Transverse colon (tissue), 4 donors: ENCODE data around the gene PIGW.

Experiments
- CTCF ChIP-seq, 5 experiments: fragments of 200-600 bp in 3 of 5; fragments of 450-650 bp in 2 of 5; sonication (generic) in 3 of 5; IDR thresholded peaks; 1 replicate in 2 of 5; 2 replicates in 3 of 5; pipeline ENCODE4 v1.5.1; 2016 to 2017; ENCODE audit warnings: antibody characterized with exemption in 5 of 5, inconsistent platforms in 3 of 5, mild to moderate bottlenecking in 2 of 5, moderate library complexity in 1 of 5
- EP300 ChIP-seq: sonication (generic); formaldehyde crosslinking; IDR thresholded peaks from one replicate; pipeline ENCODE4 v1.6.1; 2017; ENCODE audit warnings: antibody characterized with exemption, low read depth
- POLR2A ChIP-seq: fragments of 450-650 bp; IDR thresholded peaks from one replicate; pipeline ENCODE4 v1.6.1; 2016; ENCODE audit warnings: antibody characterized with exemption, mild to moderate bottlenecking, moderate library complexity
- POLR2AphosphoS5 ChIP-seq, 3 donors: sonication (generic); formaldehyde crosslinking; IDR thresholded peaks; one replicate each; pipeline ENCODE4 v1.6.1; 2016; ENCODE audit warnings: antibody characterized with exemption in 3 of 3

GRCh38 chr17:36511216-36511615 lies 23.6 kb upstream of the PIGW start:
- TF ChIP-seq CTCF (IDR thresholded peaks at IDR 0.05), result no peak
- TF ChIP-seq POLR2AphosphoS5 (IDR thresholded peaks at IDR 0.05), result no peak
- TF ChIP-seq EP300, result no peak
- no peak for TF ChIP-seq POLR2A
